RWPE2 (cell line): Measurements from ENCODE around the gene RPL13A.

ENCODE experiments used
- ATAC-seq: fragments of 200-7000 bp; cut with Tn5 transposase; 3 replicates; pipeline ENCODE4 v1.9.1; 2021; ENCODE audit warnings: low read depth
- DNase-seq: peaks from one replicate; pipeline ENCODE4 v3.0.0-alpha.2; 2020; ENCODE audit warnings: low spot score
- H3K27ac ChIP-seq: fragments of 450-650 bp; 2 replicates; pipeline ENCODE4 v1.5.1; 2017; ENCODE audit warnings: mild to moderate bottlenecking; ENCODE audit not compliant: poor library complexity, severe bottlenecking
- H3K27me3 ChIP-seq: fragments of 250-450 bp; sonication (Bioruptor Pico); 2 replicates; pipeline ENCODE4 v1.5.1; 2021; ENCODE audit warnings: mild to moderate bottlenecking, moderate library complexity; ENCODE audit not compliant: insufficient read depth, poor library complexity, severe bottlenecking
- H3K36me3 ChIP-seq: fragments of 250-450 bp; sonication (Bioruptor Pico); 2 replicates; pipeline ENCODE4 v1.5.1; 2020; ENCODE audit warnings: low read depth, mild to moderate bottlenecking, moderate library complexity
- H3K4me1 ChIP-seq: fragments of 250-450 bp; sonication (Bioruptor Pico); 2 replicates; pipeline ENCODE4 v1.5.1; 2021; ENCODE audit warnings: mild to moderate bottlenecking, moderate library complexity; ENCODE audit not compliant: insufficient read depth, poor library complexity, severe bottlenecking
- H3K4me3 ChIP-seq: fragments of 250-450 bp; sonication (Bioruptor Pico); 2 replicates; pipeline ENCODE4 v1.5.1; 2021; ENCODE audit warnings: mild to moderate bottlenecking, moderate library complexity; ENCODE audit not compliant: severe bottlenecking
- H3K9me3 ChIP-seq: fragments of 250-450 bp; sonication (Bioruptor Pico); 2 replicates; pipeline ENCODE4 v1.5.1; 2021; ENCODE audit warnings: mild to moderate bottlenecking, moderate library complexity; ENCODE audit not compliant: severe bottlenecking
- CTCF ChIP-seq: fragments of 450-650 bp; IDR thresholded peaks from one replicate; pipeline ENCODE4 v1.5.1; 2017; ENCODE audit warnings: mild to moderate bottlenecking, moderate library complexity; ENCODE audit not compliant: poor library complexity, severe bottlenecking

Gene RPL13A

GRCh38 chr19:49462492-49462891 lies 24.9 kb upstream of the RPL13A start:
- Histone ChIP-seq H3K9me3 (no peaks in the 10 kb centered on the region), H3K4me1 (no peaks in the 10 kb centered on the region), H3K4me3 (no peak overlapping the region), H3K27ac (no peak overlapping the region), H3K36me3 (no peaks in the 10 kb centered on the region; the same call in 1 of the 2 replicates), H3K27me3 (no peaks in the 10 kb centered on the region)
- DNase-seq: no peak
- TF ChIP-seq CTCF: no peak
- no peak for ATAC-seq

- no peak overlapping the region for H3K27ac ChIP-seq
- H3K27me3 ChIP-seq: no peaks in the 10 kb centered on the region
- H3K9me3 ChIP-seq: no peaks in the 10 kb centered on the region
- peaks cover 6% of the 10 kb centered on the region for H3K4me1 ChIP-seq
- no peaks in the 10 kb centered on the region; the same call in 1 of the 2 replicates for H3K36me3 ChIP-seq
- DNase-seq (no peak), ATAC-seq (no peak)
- TF ChIP-seq CTCF: no peak
- H3K4me3 ChIP-seq: no peak overlapping the region
Measured at GRCh38 chr19:49463960-49464740, 23.3 kb upstream of the RPL13A start.

GRCh38 chr19:49465371-49465770 lies 22.0 kb upstream of the RPL13A start:
- no peak for DNase-seq
- Histone ChIP-seq H3K4me1 (peaks cover 6% of the 10 kb centered on the region), H3K27ac (no peak overlapping the region), H3K36me3 (no peaks in the 10 kb centered on the region), H3K4me3 (no peak overlapping the region), H3K27me3 (no peaks in the 10 kb centered on the region), H3K9me3 (no peaks in the 10 kb centered on the region)
- no peak for ATAC-seq
- no peak for TF ChIP-seq CTCF

GRCh38 chr19:49468199-49468598 lies 19.2 kb upstream of the RPL13A start:
- peak; percentile 53 for ATAC-seq
- no peak for DNase-seq
- no peak overlapping the region for H3K4me3 ChIP-seq
- no peaks in the 10 kb centered on the region for H3K27me3 ChIP-seq
- peaks cover 6% of the 10 kb centered on the region for H3K4me1 ChIP-seq
- TF ChIP-seq CTCF: no peak
- peak overlapping the region; percentile 41 for H3K27ac ChIP-seq
- no peaks in the 10 kb centered on the region for H3K36me3 ChIP-seq
- H3K9me3 ChIP-seq: no peaks in the 10 kb centered on the region

- Histone ChIP-seq H3K4me1 (peaks cover 6% of the 10 kb centered on the region), H3K27ac (peak overlapping the region; percentile 41), H3K4me3 (no peak overlapping the region), H3K27me3 (no peaks in the 10 kb centered on the region), H3K36me3 (no peaks in the 10 kb centered on the region), H3K9me3 (no peaks in the 10 kb centered on the region)
- DNase-seq (no peak), ATAC-seq (peak; percentile 76)
- TF ChIP-seq CTCF: no peak
Measured at GRCh38 chr19:49468746-49469447, 18.5 kb upstream of the RPL13A start.
